HG03039 (cell line): ENCODE measurements around the gene COL6A5.
"Not testable (repeated sequence)": the region's sequence is repeated elsewhere in the genome, so short reads cannot be mapped to it uniquely, and the experiment has no call there.

ENCODE experiments used
- ATAC-seq: cut with Tn5 transposase; IDR thresholded peaks from one replicate; pipeline ENCODE4 v1.9.1; 2021; ENCODE audit warnings: mild to moderate bottlenecking, moderate library complexity; ENCODE audit not compliant: unreplicated experiment

COL6A5 gene

GRCh38 chr3:130386604-130387263 is 41.3 kb downstream of the COL6A5 start:
- no peak for ATAC-seq

GRCh38 chr3:130389743-130390478 is 44.4 kb downstream of the COL6A5 start:
- ATAC-seq, result no peak

- no peak for ATAC-seq
Measured at GRCh38 chr3:130392266-130392665, 46.8 kb downstream of the COL6A5 start.

- no peak for ATAC-seq
Measured at GRCh38 chr3:130393594-130393993, 48.1 kb downstream of the COL6A5 start.

- no peak for ATAC-seq
Measured at GRCh38 chr3:130395331-130395730, 49.9 kb downstream of the COL6A5 start.

- ATAC-seq, result no peak
Measured at GRCh38 chr3:130395916-130396315, 50.4 kb downstream of the COL6A5 start.

GRCh38 chr3:130404401-130404800 is 58.9 kb downstream of the COL6A5 start:
- no peak for ATAC-seq

GRCh38 chr3:130405956-130406355 is 60.5 kb downstream of the COL6A5 start:
- ATAC-seq, result no peak

- ATAC-seq, result not testable (repeated sequence)
Measured at GRCh38 chr3:130408253-130408652, 62.8 kb downstream of the COL6A5 start.

GRCh38 chr3:130411320-130411719 is 65.8 kb downstream of the COL6A5 start:
- ATAC-seq, result no peak

GRCh38 chr3:130412991-130413560 is 67.6 kb downstream of the COL6A5 start:
- ATAC-seq, result no peak

- ATAC-seq, result no peak
Measured at GRCh38 chr3:130414457-130414856, 69.0 kb downstream of the COL6A5 start.

- no peak for ATAC-seq
Measured at GRCh38 chr3:130420466-130420865, 75.0 kb downstream of the COL6A5 start.

- ATAC-seq, result no peak
Measured at GRCh38 chr3:130423064-130423463, 77.6 kb downstream of the COL6A5 start.

- no peak for ATAC-seq
Measured at GRCh38 chr3:130424837-130425236, 79.4 kb downstream of the COL6A5 start.

- no peak for ATAC-seq
Measured at GRCh38 chr3:130425484-130425883, 80.0 kb downstream of the COL6A5 start.

GRCh38 chr3:130426206-130426605 is 80.7 kb downstream of the COL6A5 start:
- no peak for ATAC-seq

- ATAC-seq, result no peak
Measured at GRCh38 chr3:130428871-130429712, 83.6 kb downstream of the COL6A5 start.

- no peak for ATAC-seq
Measured at GRCh38 chr3:130429713-130430023, 84.2 kb downstream of the COL6A5 start.

GRCh38 chr3:130430266-130430665 is 84.8 kb downstream of the COL6A5 start:
- no peak for ATAC-seq

GRCh38 chr3:130432086-130432485 is 86.6 kb downstream of the COL6A5 start:
- not testable (repeated sequence) for ATAC-seq
